HG02763 (cell line): Measurements from ENCODE around the gene LRRC14B.
"Not testable (repeated sequence)": the region's sequence is repeated elsewhere in the genome, so short reads cannot be mapped to it uniquely, and the experiment has no call there.

Source experiments
- ATAC-seq: cut with Tn5 transposase; IDR thresholded peaks from one replicate; pipeline ENCODE4 v1.9.1; 2021; ENCODE audit warnings: mild to moderate bottlenecking, moderate library complexity; ENCODE audit not compliant: unreplicated experiment

Gene LRRC14B

GRCh38 chr5:233426-233825 lies 42.1 kb downstream of the LRRC14B start:
- ATAC-seq, result not testable (repeated sequence)

DNA sequence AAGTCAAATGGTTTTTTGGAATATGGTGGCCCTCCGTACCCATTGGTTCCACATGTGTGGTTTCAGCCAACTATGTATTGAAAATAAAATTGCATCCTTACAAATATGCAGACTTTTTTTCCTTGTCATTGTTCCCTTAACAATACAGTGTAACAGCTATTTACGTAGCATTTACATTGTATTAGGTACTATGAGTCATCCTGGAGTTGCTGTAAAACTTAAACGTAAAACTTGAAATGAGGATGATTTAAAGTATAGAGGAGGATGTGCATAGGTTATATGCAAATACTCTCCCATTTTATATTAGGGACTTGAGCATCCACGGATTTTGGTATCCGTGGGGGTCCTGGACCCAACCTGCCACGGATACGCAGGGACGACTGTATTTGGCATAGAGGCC lies 43.2 kb downstream of the LRRC14B start:
- ATAC-seq, result no peak

DNA sequence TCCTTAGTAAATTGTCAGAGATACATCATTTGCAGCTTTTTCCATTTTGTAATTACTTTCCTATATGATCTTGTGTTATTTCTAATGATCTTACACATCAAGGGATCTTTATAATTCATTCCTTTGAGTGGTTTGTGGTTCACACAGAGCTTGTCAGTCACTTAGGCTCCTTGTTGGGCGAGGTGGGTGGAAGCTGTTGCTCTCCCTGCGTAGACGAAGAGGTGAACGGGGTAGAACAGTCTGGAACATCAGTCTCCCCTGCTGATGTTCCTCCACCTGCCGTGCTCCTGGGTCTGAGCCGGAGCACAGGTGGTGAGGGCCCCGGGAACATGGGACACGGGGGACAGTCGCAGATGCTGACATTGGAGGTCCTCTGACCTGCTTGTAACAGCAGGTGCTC lies 44.2 kb downstream of the LRRC14B start:
- ATAC-seq, result not testable (repeated sequence)

- ATAC-seq, result not testable (repeated sequence)
Observed at GRCh38 chr5:237931-238330, 46.6 kb downstream of the LRRC14B start.

GRCh38 chr5:240550-240949 lies 49.3 kb downstream of the LRRC14B start:
- ATAC-seq, result not testable (repeated sequence)

DNA sequence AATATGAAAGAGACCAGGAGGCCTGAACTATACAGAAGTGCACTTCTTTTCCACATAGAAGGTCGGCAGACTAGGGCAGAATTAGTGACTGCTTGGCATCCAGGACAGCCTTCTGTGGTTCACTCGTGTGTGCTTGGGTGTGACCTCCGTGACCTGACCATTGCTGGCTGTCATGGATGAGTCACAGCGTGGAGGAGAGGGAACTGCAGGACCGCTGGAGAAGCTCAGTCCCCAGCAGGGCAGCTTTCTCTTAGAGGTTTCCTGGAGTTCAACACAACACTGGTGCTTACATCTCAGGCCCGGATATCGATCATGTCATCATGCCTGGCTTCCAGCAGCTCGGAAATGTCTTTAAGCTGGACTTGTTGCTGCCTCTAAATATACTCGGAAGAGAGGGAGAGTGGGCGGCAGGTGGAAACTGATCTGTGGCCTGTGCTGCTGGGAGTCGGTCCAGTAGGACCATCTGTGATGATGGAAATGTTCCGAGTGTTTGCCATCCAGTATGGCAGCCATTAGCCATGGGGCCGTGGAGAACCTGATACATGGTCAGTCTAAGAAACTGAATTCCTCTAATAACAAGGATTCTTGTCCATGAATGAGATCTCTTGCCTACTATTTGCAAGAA lies 49.9 kb downstream of the LRRC14B start:
- not testable (repeated sequence) for ATAC-seq

GRCh38 chr5:243683-244367 lies 52.5 kb downstream of the LRRC14B start:
- ATAC-seq, result not testable (repeated sequence)

DNA sequence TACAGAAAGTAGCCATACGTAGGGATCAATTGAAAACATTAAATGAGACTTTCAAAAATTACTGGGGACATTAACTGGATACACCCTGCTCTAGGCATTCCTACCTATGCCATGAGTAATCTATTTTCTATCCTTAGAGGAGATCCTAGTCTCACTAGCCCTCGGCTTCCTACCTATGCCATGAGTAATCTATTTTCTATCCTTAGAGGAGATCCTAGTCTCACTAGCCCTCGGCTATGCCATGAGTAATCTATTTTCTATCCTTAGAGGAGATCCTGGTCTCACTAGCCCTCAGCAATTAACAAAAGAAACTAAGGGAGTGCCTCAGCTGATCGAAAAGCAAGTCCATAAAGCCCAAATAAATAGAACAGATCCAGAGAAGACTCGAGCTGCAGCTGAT lies 54.4 kb downstream of the LRRC14B start:
- not testable (repeated sequence) for ATAC-seq
